HG02678 (cell line): ENCODE measurements around the gene EPN1.
"Not testable (repeated sequence)": the region's sequence is repeated elsewhere in the genome, so short reads cannot be mapped to it uniquely, and the experiment has no call there.

Source experiments
- ATAC-seq: cut with Tn5 transposase; IDR thresholded peaks from one replicate; pipeline ENCODE4 v1.9.1; 2021; ENCODE audit warnings: mild to moderate bottlenecking, moderate library complexity; ENCODE audit not compliant: unreplicated experiment

EPN1 gene

DNA sequence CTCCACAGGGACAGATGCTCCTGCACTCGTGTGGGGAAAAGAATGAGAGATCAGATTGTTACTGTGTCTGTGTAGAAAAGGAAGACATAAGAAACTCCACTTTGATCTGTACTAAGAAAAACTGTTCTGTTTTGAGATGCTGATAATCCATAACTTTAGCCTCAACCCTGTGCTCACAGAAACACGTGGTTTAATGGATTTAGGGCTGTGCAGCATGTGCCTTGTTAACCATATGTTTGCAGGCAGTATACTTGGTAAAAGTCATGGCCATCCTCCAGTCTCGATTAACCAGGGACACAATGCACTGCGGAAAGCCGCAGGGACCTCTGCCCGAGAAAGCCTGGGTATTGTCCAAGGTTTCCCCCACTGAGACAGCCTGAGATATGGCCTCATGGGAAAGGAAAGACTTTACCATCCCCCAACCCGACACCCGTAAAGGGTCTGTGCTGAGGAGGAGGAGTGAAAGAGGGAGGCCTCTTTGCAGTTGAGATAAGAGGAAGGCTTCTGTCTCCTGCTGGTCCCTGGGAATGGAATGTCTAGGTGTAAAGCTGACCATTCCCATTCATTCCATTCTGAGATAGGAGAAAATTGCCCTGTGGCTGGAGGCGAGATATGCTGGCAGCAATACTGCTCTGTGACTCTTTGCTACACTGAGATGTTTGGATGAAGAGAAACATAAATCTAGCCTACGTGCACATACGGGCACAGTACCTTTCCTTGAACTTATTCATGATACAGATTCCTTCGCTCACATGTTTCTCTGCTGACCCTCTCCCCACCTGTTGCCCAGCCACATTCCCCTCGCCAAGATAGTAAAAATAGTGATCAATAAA, 43.1 kb downstream of the EPN1 start:
- not testable (repeated sequence) for ATAC-seq

GRCh38 chr19:55720214-55720746, 45.3 kb downstream of the EPN1 start:
- no peak for ATAC-seq

DNA sequence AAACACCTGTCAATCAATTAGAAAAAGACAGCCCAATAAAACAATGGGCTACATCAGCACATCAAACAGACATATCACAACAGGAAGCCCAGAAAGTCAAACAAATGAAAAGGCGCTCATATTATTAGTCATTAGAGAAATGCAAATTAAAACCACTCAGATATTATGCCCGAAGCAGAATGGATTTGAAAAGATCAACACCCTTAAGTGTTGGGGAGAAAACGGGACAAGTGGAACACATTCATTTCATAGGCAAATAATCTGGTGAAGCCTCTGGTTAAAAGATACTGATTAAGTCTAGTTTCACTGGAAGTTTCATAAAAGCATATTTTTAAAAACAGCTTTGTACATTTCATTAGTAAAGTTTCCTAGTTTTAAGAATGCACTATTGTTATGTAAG, 45.8 kb downstream of the EPN1 start:
- ATAC-seq, result no peak

DNA sequence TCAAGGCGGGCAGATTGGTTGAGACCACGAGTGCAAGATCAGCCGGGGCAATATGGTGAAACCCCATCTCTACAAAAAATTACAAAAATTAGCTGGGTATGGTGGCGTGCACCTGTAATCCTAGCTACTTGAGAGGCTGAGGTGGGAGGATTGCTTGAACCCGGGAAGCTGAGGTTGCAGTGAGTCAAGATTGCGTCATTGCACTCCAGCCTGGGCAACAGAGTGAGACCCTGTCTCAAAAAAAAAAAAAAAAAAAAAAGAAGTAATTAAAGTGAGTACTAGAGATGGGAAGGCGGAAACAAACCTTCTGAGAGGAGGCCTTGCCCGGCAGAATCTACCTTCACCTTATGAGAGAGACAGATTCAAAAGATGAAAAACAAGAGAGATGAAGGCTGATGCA, 48.5 kb downstream of the EPN1 start:
- ATAC-seq, result no peak

GRCh38 chr19:55730378-55730777, 55.4 kb downstream of the EPN1 start:
- ATAC-seq, result not testable (repeated sequence)

GRCh38 chr19:55738302-55738701, 63.3 kb downstream of the EPN1 start, which contains the start of gene NLRP9:
Gene NLRP9, minus strand, starts transcription at chr19:55738402. Its CDS starts 28 bp downstream, at chr19:55738374.
- no peak for ATAC-seq

DNA sequence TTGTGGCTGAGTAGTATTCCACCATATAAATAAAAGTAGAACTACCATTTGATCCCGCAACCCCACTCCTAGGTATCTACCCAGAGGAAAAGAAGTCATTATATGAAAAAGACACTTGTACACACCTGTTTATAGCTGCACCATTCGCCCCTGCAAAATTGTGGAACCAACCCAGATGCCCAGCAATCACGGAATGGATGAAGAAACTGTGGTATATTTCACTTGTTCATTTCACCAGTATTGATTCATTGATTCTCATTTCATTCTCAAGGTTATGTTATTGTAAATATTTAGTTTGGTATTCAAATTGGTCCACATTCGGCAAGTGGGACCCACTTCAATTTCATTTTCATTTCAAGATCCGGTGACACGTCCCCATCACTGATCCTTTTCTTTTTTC, 75.7 kb downstream of the EPN1 start:
- no peak for ATAC-seq

DNA sequence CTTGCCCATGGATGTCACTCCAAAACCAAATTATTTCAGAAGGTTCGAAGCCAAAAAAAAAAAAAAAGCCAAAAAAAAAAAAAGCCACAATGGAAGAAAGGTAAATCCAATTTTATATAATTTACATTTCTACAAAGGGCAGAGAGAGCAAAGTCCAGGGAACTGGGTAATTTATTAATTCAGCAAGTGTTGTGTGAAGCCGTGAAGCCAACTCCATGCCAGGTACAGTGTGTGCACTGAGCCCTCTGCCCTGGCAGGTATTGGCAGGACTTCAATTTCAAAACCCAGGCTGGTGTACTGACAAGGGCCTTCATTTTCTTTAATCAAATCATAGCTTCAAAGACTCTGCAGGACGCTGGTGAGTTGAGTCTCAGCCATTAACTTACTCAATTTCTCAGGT, 78.4 kb downstream of the EPN1 start:
- ATAC-seq, result no peak

GRCh38 chr19:55756808-55757207, 81.8 kb downstream of the EPN1 start:
- not testable (repeated sequence) for ATAC-seq

DNA sequence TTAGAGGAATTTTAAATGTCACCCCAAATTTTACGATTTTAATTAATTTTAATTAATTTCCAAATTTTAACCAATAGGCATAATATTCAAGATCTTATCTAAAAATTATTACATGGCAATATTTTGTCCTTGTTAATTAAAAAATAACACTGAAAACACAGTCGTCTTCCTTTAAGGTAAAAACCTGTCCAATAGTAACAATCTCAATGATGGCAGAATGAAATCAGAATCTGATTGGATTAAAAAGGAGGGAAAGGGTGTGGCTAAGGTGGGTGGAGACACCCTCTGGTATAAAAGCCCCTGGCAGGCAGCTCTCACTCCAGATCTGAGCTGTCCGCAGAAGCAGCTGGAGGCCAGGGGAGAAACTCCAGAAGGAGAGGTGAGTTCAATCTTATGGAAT, 83.8 kb downstream of the EPN1 start, which contains the start of gene RFPL4A:
Gene RFPL4A (plus strand): TSS at position 301 of the 400 bp plus-strand sequence. CDS start 2,704 bp downstream, outside the sequence.
- ATAC-seq, result not testable (repeated sequence)
